Neural cell (in vitro differentiated cells): ENCODE data around the gene DST.

ENCODE experiments used
- EZH2 ChIP-seq: fragments of 200-600, 300-800 bp; shearing (Covaris generic), sonication (generic); IDR thresholded peaks from 2 replicates; pipeline ENCODE4 v1.6.1; 2014; ENCODE audit warnings: antibody characterized with exemption, low read length, borderline replicate concordance, mild to moderate bottlenecking; ENCODE audit not compliant: insufficient read depth, poor library complexity, severe bottlenecking
- RAD21 ChIP-seq: fragments of 450-650 bp; conservative IDR thresholded peaks from 2 replicates; pipeline ENCODE4 v1.6.1; 2014; ENCODE audit warnings: antibody characterized with exemption, mild to moderate bottlenecking, moderate library complexity
- TAF1 ChIP-seq: IDR thresholded peaks from 2 replicates; pipeline ENCODE4 v1.6.1; 2012; ENCODE audit warnings: low read depth
- TF ChIP-seq, protein P1 (sequence below): fragments of 450-650 bp; IDR thresholded peaks from 2 replicates; pipeline ENCODE4 v1.5.1; 2014; ENCODE audit warnings: antibody characterized with exemption, mild to moderate bottlenecking, moderate library complexity; ENCODE audit not compliant: poor library complexity, severe bottlenecking
- TF ChIP-seq, protein P2 (sequence below): IDR thresholded peaks from 2 replicates; pipeline ENCODE4 v1.6.1; 2012; ENCODE audit warnings: borderline replicate concordance

DNA sequence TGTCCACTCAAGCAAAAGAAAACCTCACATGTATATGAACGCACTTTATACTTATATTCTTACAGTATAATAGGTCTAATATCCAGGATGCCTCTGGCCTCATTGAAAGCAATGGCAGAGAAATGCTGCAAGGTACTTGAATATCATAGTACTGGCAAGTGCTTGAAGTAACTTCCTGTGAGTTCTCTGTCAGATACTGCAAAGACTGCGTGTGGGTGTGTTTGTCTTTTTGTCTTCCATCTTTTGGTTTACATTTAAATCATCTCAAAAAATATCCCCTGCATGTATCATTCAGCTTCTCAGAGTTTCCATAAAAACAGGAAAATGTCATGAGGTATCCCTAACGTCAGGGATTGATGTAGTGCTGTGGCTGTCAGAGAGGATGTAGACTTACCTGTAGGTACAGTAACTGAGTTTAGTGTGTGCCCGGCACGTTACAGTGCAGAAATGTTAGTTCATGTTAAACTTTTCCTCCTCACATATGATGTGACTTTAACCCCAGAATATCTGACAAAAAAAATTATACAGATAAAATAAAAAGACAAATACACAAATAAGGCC lies 184.3 kb downstream of the DST start:
- no peak for TF ChIP-seq EZH2
- TF ChIP-seq, protein P1, sequence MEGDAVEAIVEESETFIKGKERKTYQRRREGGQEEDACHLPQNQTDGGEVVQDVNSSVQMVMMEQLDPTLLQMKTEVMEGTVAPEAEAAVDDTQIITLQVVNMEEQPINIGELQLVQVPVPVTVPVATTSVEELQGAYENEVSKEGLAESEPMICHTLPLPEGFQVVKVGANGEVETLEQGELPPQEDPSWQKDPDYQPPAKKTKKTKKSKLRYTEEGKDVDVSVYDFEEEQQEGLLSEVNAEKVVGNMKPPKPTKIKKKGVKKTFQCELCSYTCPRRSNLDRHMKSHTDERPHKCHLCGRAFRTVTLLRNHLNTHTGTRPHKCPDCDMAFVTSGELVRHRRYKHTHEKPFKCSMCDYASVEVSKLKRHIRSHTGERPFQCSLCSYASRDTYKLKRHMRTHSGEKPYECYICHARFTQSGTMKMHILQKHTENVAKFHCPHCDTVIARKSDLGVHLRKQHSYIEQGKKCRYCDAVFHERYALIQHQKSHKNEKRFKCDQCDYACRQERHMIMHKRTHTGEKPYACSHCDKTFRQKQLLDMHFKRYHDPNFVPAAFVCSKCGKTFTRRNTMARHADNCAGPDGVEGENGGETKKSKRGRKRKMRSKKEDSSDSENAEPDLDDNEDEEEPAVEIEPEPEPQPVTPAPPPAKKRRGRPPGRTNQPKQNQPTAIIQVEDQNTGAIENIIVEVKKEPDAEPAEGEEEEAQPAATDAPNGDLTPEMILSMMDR = no peak
- TF ChIP-seq, protein P2, sequence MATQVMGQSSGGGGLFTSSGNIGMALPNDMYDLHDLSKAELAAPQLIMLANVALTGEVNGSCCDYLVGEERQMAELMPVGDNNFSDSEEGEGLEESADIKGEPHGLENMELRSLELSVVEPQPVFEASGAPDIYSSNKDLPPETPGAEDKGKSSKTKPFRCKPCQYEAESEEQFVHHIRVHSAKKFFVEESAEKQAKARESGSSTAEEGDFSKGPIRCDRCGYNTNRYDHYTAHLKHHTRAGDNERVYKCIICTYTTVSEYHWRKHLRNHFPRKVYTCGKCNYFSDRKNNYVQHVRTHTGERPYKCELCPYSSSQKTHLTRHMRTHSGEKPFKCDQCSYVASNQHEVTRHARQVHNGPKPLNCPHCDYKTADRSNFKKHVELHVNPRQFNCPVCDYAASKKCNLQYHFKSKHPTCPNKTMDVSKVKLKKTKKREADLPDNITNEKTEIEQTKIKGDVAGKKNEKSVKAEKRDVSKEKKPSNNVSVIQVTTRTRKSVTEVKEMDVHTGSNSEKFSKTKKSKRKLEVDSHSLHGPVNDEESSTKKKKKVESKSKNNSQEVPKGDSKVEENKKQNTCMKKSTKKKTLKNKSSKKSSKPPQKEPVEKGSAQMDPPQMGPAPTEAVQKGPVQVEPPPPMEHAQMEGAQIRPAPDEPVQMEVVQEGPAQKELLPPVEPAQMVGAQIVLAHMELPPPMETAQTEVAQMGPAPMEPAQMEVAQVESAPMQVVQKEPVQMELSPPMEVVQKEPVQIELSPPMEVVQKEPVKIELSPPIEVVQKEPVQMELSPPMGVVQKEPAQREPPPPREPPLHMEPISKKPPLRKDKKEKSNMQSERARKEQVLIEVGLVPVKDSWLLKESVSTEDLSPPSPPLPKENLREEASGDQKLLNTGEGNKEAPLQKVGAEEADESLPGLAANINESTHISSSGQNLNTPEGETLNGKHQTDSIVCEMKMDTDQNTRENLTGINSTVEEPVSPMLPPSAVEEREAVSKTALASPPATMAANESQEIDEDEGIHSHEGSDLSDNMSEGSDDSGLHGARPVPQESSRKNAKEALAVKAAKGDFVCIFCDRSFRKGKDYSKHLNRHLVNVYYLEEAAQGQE = no peak
- TF ChIP-seq TAF1 = no peak
- no peak for TF ChIP-seq RAD21
